Neural cell (in vitro differentiated cells): ENCODE data around the gene VMP1.

Experiments used
- CTCF ChIP-seq: fragments of 450-650 bp; IDR thresholded peaks from 2 replicates; pipeline ENCODE4 v1.5.1; 2014; ENCODE audit warnings: antibody characterized with exemption, mild to moderate bottlenecking, moderate library complexity; ENCODE audit not compliant: poor library complexity, severe bottlenecking
- EZH2 ChIP-seq: fragments of 200-600, 300-800 bp; shearing (Covaris generic), sonication (generic); IDR thresholded peaks from 2 replicates; pipeline ENCODE4 v1.6.1; 2014; ENCODE audit warnings: antibody characterized with exemption, low read length, borderline replicate concordance, mild to moderate bottlenecking; ENCODE audit not compliant: insufficient read depth, poor library complexity, severe bottlenecking
- POLR2AphosphoS5 ChIP-seq: IDR thresholded peaks from 2 replicates; pipeline ENCODE4 v1.6.1; 2012
- RAD21 ChIP-seq: fragments of 450-650 bp; conservative IDR thresholded peaks from 2 replicates; pipeline ENCODE4 v1.6.1; 2014; ENCODE audit warnings: antibody characterized with exemption, mild to moderate bottlenecking, moderate library complexity

- TF ChIP-seq CTCF (no peak), RAD21 (no peak), EZH2 (no peak), POLR2AphosphoS5 (no peak)
Measured at GRCh38 chr17:59752922-59753321, 45.5 kb downstream of the VMP1 start.
